H4 (cell line): ENCODE results near the gene FAM149A. TPM values are rescaled to one million over a fixed set of nuclear protein-coding genes. Genes with fewer than 3 reads are reported as not detected.

ENCODE experiments used
- DNase-seq: peaks from one replicate; pipeline ENCODE4 v3.0.0-alpha.2; 2015; ENCODE audit warnings: low spot score
- total RNA-seq: library from RNA; depleted of rRNA; stranded (reverse); fragments of >200 nt; shearing (Covaris generic); gene quantifications from 2 replicates; pipeline ENCODE4 v1.2.3, GENCODE V29; 2014; rRNA removed

FAM149A gene
- total RNA-seq, 1 experiment from 2014 or later, result 2.2 TPM

DNA sequence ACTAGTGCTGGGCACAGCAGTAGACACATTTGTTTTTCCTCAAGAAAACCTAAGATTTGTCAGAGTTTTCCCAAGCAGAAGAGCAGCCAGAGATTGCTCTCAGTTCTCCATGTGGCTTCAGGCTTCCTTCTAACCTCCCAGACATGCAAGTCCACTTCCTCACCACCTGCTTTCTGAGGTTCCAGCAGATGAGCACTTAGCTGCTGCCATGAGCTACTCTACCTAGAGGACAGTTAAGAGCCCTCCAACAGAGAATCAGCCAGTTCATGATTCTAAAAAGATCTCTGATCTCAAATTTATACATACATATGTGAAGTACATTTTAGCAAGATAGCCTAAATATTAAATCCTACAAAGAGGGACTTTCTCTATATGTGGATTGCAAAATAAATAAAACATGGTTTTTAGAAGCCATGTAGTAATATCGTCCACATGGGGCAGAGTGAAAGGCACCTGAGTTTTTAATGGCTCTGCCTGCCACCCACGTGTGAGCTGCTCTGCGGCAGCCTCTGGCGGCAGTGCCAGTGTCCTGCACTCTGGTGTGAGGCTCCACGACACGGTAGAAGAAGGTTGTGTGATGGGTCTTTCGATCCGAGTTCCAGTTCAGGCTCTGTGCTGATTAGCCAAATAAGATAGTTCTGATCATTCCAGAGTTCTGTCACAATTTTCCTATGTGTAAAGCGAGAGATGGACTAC lies 97.2 kb downstream of the FAM149A start:
- DNase-seq, result no peak

DNA sequence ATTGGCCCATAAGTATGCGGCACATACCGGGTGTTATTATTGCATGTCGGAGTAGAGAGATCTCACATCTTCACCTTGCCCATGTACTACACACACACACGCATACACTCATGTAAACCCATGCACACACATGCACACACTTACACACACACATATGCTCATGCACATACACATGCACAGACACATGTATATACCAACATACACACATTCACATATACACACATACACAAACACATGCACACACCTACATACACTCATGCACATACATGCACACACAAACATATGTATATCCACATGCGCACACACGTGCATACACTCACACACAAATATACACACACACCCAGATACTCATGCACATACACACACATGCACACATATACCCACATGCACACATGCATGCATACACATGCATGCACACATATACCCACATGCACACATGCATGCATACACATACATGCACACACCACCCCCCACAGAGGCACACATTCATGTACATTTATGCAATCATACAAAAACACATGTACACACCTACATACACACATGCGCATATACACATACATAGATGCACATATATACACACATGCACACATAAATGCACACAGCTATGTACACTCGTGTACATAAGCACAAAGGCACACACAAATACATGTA lies 98.1 kb downstream of the FAM149A start:
- DNase-seq, result no peak

- no peak for DNase-seq
These were observed 98.9 kb downstream of the FAM149A start for GRCh38 chr4:186203406-186203805.

- no peak for DNase-seq
These were observed 99.6 kb downstream of the FAM149A start for GRCh38 chr4:186204103-186204559.

GRCh38 chr4:186204686-186205085 lies 100.2 kb downstream of the FAM149A start:
- DNase-seq, result no peak

DNA sequence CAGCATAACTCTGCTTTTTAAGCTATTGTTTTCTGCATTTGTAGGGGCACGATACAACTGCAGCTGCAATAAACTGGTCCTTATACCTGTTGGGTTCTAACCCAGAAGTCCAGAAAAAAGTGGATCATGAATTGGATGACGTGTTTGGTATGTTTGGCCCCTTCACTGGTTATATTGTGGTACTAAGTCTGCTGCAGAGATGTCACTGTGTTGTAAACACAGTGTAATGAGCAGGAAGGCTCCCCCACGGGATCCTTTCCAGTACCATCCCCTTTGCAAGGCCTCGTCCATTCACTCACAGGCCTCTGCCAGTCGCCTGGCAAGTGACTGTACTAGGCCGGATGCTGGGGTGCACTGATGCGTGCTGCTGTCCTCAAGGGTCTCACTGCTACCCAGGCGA lies 100.7 kb downstream of the FAM149A start:
- no peak for DNase-seq

- DNase-seq, result no peak
These were observed 112.0 kb downstream of the FAM149A start for GRCh38 chr4:186216465-186217024.

DNA sequence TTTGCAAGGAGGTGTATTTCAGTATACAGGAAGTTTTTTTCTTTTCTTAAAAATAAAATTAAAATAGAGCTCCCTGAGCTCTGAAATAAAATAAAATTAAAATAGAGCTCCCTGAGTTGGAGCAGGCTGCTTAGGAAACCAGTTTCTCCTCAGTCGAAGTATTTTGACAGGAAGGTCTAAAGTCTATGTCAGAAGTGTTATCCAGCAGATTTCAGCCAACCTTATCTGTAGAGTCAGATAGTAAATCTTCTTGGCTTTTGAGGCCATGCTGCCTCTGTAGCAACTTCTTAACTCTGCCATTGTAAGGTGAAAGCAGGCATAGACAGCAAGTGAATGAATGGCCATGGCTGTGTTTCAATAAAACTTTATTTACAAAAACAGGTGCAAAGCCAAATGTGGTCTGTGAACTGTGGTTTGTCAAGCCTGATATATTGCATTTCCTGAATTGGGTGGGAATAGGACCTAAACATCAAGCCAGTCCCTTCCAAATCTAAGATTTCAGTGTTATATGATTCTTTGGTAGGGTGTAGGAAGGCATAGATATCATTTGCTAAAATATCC lies 113.3 kb downstream of the FAM149A start:
- DNase-seq, result no peak

- no peak for DNase-seq
These were observed 117.1 kb downstream of the FAM149A start for GRCh38 chr4:186221624-186222023.

Other genes starting within 250 kb of the FAM149A start
- 16.8 and 33.0 TPM in 2 replicates for gene TLR3, start 35.5 kb upstream of the FAM149A start, total RNA-seq
- gene CYP4V2, start 86.9 kb downstream of the FAM149A start, total RNA-seq, result 13.6 and 22.0 TPM in 2 replicates
- gene KLKB1, start 122.8 kb downstream of the FAM149A start, total RNA-seq, result 0.17 TPM in 1 of 2 replicates, not detected in the other
- gene F11, start 161.5 kb downstream of the FAM149A start, total RNA-seq, result not detected in 2 replicates